Erythroblast (primary cell): ENCODE measurements around the gene AFDN.

Source experiments
- DNase-seq, 2 experiments: peaks; one replicate each; lab custom pipeline; 2025; lab: John Stamatoyannopoulos, UW
- GATA1 ChIP-seq: IDR thresholded peaks from 2 replicates; pipeline ENCODE4 v1.6.1; 2011; ENCODE audit warnings: low read depth, mild to moderate bottlenecking, control low read depth, low read length, moderate library complexity
- POLR2A ChIP-seq: IDR thresholded peaks from 2 replicates; pipeline ENCODE4 v1.6.1; 2011; ENCODE audit warnings: mild to moderate bottlenecking, low read length

AFDN gene

GRCh38 chr6:167850782-167851181, 24.1 kb downstream of the AFDN start:
- TF ChIP-seq POLR2A, result no peak
- no peak for TF ChIP-seq GATA1
- DNase-seq, result no peak

GRCh38 chr6:167851370-167851952, 24.8 kb downstream of the AFDN start:
- DNase-seq, result no peak
- TF ChIP-seq POLR2A, result no peak
- TF ChIP-seq GATA1, result no peak

- DNase-seq, result no peak
- TF ChIP-seq POLR2A, result no peak
- TF ChIP-seq GATA1, result no peak
These were observed 29.2 kb downstream of the AFDN start for GRCh38 chr6:167855825-167856425.

- TF ChIP-seq GATA1 (no peak), POLR2A (no peak)
- DNase-seq, result no peak
These were observed 29.8 kb downstream of the AFDN start for GRCh38 chr6:167856474-167856873.

- no peak for DNase-seq
- TF ChIP-seq GATA1, result no peak
- TF ChIP-seq POLR2A, result no peak
These were observed 30.4 kb downstream of the AFDN start for GRCh38 chr6:167856999-167857660.

- TF ChIP-seq POLR2A (no peak), GATA1 (no peak)
These were observed 31.4 kb downstream of the AFDN start for GRCh38 chr6:167858086-167858591.

GRCh38 chr6:167858842-167859664, 32.3 kb downstream of the AFDN start:
- DNase-seq, result no peak
- TF ChIP-seq POLR2A (no peak), GATA1 (no peak)

More at GRCh38 chr6:167858086-167858591, 31.4 kb downstream of the AFDN start:
- no peak for DNase-seq

- no peak for DNase-seq
- TF ChIP-seq POLR2A, result no peak
- no peak for TF ChIP-seq GATA1
These were observed 34.0 kb downstream of the AFDN start for GRCh38 chr6:167860550-167861226.

GRCh38 chr6:167861424-167861823, 34.7 kb downstream of the AFDN start:
- DNase-seq, result no peak
- TF ChIP-seq POLR2A (no peak), GATA1 (no peak)

GRCh38 chr6:167863897-167864296, 37.2 kb downstream of the AFDN start:
- TF ChIP-seq GATA1, result no peak
- TF ChIP-seq POLR2A, result no peak
- DNase-seq, result no peak

- no peak for TF ChIP-seq POLR2A
- TF ChIP-seq GATA1, result no peak
- no peak for DNase-seq
These were observed 39.9 kb downstream of the AFDN start for GRCh38 chr6:167866642-167867041.

GRCh38 chr6:167870321-167870720, 43.6 kb downstream of the AFDN start:
- DNase-seq, result no peak
- TF ChIP-seq POLR2A, result no peak
- TF ChIP-seq GATA1, result no peak

GRCh38 chr6:167872538-167873210, 46.0 kb downstream of the AFDN start:
- TF ChIP-seq GATA1 (no peak), POLR2A (no peak)

More at GRCh38 chr6:167872538-167873210, 46.0 kb downstream of the AFDN start:
- DNase-seq, result no peak
